HepG2 (cell line): ENCODE data around the gene TNFSF13. TPM values are rescaled to one million over a fixed set of nuclear protein-coding genes. Genes with fewer than 3 reads are reported as not detected.
A peak's percentile ranks its signal among the peaks of the same experiment; 100 is the strongest.

Experiments
- ATAC-seq: fragments of 200-7000 bp; cut with Tn5 transposase; 3 replicates; pipeline ENCODE4 v1.9.1; 2020; ENCODE audit warnings: mild to moderate bottlenecking, moderate library complexity
- BruUV-seq: library from RNA; stranded (reverse); fragments of 400-500 nt; replicated peaks from 2 replicates; lab custom pipeline; 2021; lab: Mats Ljungman, UMichigan
- CTCF ChIA-PET: fragments of 300-600 bp; formaldehyde crosslinking; extraction: SDS; loops from one replicate; lab custom pipeline; 2021; ENCODE audit warnings: low total read pairs, inconsistent platforms, low intra/inter-chr PET ratio; lab: Yijun Ruan, JAX
- POLR2A ChIA-PET: fragments of 350-600 bp; sonication (Branson Sonifier 250); formaldehyde crosslinking; loops from one replicate; lab custom pipeline; 2020; ENCODE audit warnings: antibody characterized with exemption, inconsistent platforms; lab: Yijun Ruan, JAX
- DNase-seq: peaks from one replicate; pipeline ENCODE4 v3.0.0-alpha.2; 2015; ENCODE audit warnings: low spot score
- FAIRE-seq: peaks from 3 replicates; lab custom pipeline; 2011; peaks lifted over from hg19 to GRCh38; lab: Jason Lieb, UNC
- H2AFZ ChIP-seq: one replicate; pipeline ENCODE4 v1.6.1; 2011; ENCODE audit warnings: low read length, inconsistent platforms
- H3K27ac ChIP-seq: fragments of 300-600 bp; 3 replicates; pipeline ENCODE4 v1.8.0; 2011; ENCODE audit warnings: mixed run types, mild to moderate bottlenecking, mixed read lengths, low read length, inconsistent platforms; ENCODE audit not compliant: insufficient read depth; ENCODE audit errors: extremely low read length
- H3K27me3 ChIP-seq, 2 experiments: fragments of 200-600 bp in 1 of 2; 2 replicates in 1 of 2; 3 replicates in 1 of 2; pipeline versions ENCODE4 v1.6.0 to v1.8.0; 2011; ENCODE audit warnings: low read length in 2 of 2, mild to moderate bottlenecking in 2 of 2, moderate library complexity in 2 of 2, inconsistent platforms in 1 of 2; ENCODE audit not compliant: insufficient read depth in 2 of 2, control insufficient read depth in 1 of 2
- H3K36me3 ChIP-seq, 2 experiments: fragments of 200-600 bp in 1 of 2; replicated peaks in 1 of 2; 2 replicates in 1 of 2; 3 replicates in 1 of 2; pipeline versions ENCODE4 v1.5.1 to v1.8.0; 2011; ENCODE audit warnings: low read length in 2 of 2, inconsistent platforms in 1 of 2; ENCODE audit not compliant: insufficient read depth in 2 of 2, control insufficient read depth in 1 of 2
- H3K4me1 ChIP-seq: 2 replicates; pipeline ENCODE4 v1.5.1; 2012; ENCODE audit warnings: low read length, inconsistent platforms; ENCODE audit not compliant: insufficient read depth
- H3K4me2 ChIP-seq: 2 replicates; pipeline ENCODE4 v1.6.0; 2011; ENCODE audit warnings: low read depth, low read length, inconsistent platforms
- H3K4me3 ChIP-seq, 3 experiments: fragments of 200-600 bp in 1 of 3; sonication (generic), shearing (Covaris generic) in 1 of 3; replicated peaks in 1 of 3; 2 replicates each; pipeline ENCODE4 v1.5.1; 2011 to 2016; ENCODE audit warnings: low read length in 3 of 3, inconsistent platforms in 2 of 3, low read depth in 2 of 3, mild to moderate bottlenecking in 2 of 3, control low read depth in 1 of 3, mixed read lengths in 1 of 3; ENCODE audit not compliant: insufficient read depth in 1 of 3
- H3K79me2 ChIP-seq: one replicate; pipeline ENCODE4 v1.6.1; 2011; ENCODE audit warnings: low read length, inconsistent platforms; ENCODE audit not compliant: insufficient read depth
- H3K9ac ChIP-seq: 2 replicates; pipeline ENCODE4 v1.6.0; 2011; ENCODE audit warnings: mild to moderate bottlenecking, low read depth, low read length, inconsistent platforms; ENCODE audit not compliant: insufficient read depth
- H3K9me3 ChIP-seq: 2 replicates; pipeline ENCODE4 v1.5.1; 2012; ENCODE audit warnings: mild to moderate bottlenecking, low read length
- H4K20me1 ChIP-seq: 2 replicates; pipeline ENCODE4 v1.6.0; 2011; ENCODE audit warnings: inconsistent platforms, mild to moderate bottlenecking, low read length, moderate library complexity; ENCODE audit not compliant: insufficient read depth
- AGO2 ChIP-seq: fragments of 200-400 bp; formaldehyde crosslinking; optimal IDR thresholded peaks from 2 replicates; pipeline ENCODE3; 2017; ENCODE audit warnings: mild to moderate bottlenecking, low read depth, low read length, moderate library complexity
- DPF2 ChIP-seq: sonication (generic); formaldehyde crosslinking; IDR thresholded peaks from 2 replicates; pipeline ENCODE4 v1.4.0; 2020; ENCODE audit warnings: mild to moderate bottlenecking, low read depth, missing genetic modification reagents, borderline replicate concordance
- GTF2F1 ChIP-seq: fragments of 150-350 bp; IDR thresholded peaks from 2 replicates; pipeline ENCODE4 v1.6.1; 2014; ENCODE audit warnings: low read length
- KDM4B ChIP-seq: sonication (generic); formaldehyde crosslinking; IDR thresholded peaks from 2 replicates; pipeline ENCODE4 v1.4.0; 2020; ENCODE audit warnings: missing genetic modification reagents
- SP4 ChIP-seq: sonication (generic); formaldehyde crosslinking; IDR thresholded peaks from 2 replicates; pipeline ENCODE4 v1.8.1; 2023; ENCODE audit warnings: mild to moderate bottlenecking, missing genetic modification reagents
- ZZZ3 ChIP-seq: sonication (generic); formaldehyde crosslinking; IDR thresholded peaks from 2 replicates; pipeline ENCODE4 v1.4.0; 2020; ENCODE audit warnings: missing genetic modification reagents, mild to moderate bottlenecking, borderline replicate concordance
- WGBS: methylation state at CpG from one replicate; pipeline ENCODE4 v1.1.6; 2017; ENCODE audit warnings: low lambda C conversion rate; 5-methylcytosine and 5-hydroxymethylcytosine counted together
- in situ Hi-C: cut with HindIII; loops from 2 replicates; pipeline ENCODE4 v1.10.0; 2017; ENCODE audit warnings: low pct_unique_long_range_greater_than_20kb; ENCODE audit not compliant: extremely low pct_ligation_motif_present
- intact Hi-C: fragments of 100-400 bp; cut with micrococcal nuclease; formaldehyde crosslinking; loops from one replicate; pipeline ENCODE4 v1.10.0; 2022; ENCODE audit not compliant: unreplicated experiment
- polyA plus RNA-seq, 8 experiments: library from polyadenylated mRNA; depleted of rRNA in 3 of 8; stranded (reverse) in 7 of 8; unstranded in 1 of 8; fragments of >200 nt; fragmentation: Illumina TruSeq in 4 of 8; extraction: Trizol in 4 of 8; gene quantifications; 2 replicates each; pipeline versions ENCODE4 v1.2.1 to v1.2.3, GENCODE V29; 2011 to 2016; ENCODE audit warnings: low read depth in 4 of 8, missing spikeins in 1 of 8, mixed read lengths in 1 of 8; ENCODE audit not compliant: insufficient read depth in 1 of 8
- total RNA-seq, 5 experiments: library from RNA; depleted of rRNA; stranded (reverse); fragments of >200 nt; fragmentation: Illumina TruSeq; extraction: Trizol; gene quantifications; 2 replicates each; pipeline ENCODE4 v1.2.3, GENCODE V29; 2016; ENCODE audit warnings: low read depth in 1 of 5
- TF ChIP-seq, protein P1 (sequence below): sonication (generic); formaldehyde crosslinking; IDR thresholded peaks from 2 replicates; pipeline ENCODE4 v1.4.0; 2020; ENCODE audit warnings: missing genetic modification reagents
- TF ChIP-seq, protein P2 (sequence below): sonication (generic); formaldehyde crosslinking; conservative IDR thresholded peaks from 2 replicates; pipeline ENCODE4 v1.8.0; 2022; ENCODE audit warnings: missing genetic modification reagents

Gene TNFSF13
- total and polyA plus RNA-seq, 2 of the 13 experiments (the other 11 are each of a cell fraction or from before 2014, with no cell fraction given): 2.5 to 3.3 TPM

GRCh38 chr17:7512105-7512504 is 46.4 kb upstream of the TNFSF13 start:
- no peak for FAIRE-seq
- no peaks in the 10 kb centered on the region for H3K9me3 ChIP-seq
- peaks cover 34 to 62% of the 10 kb centered on the region in 2 experiments for H3K36me3 ChIP-seq
- ChIA-PET POLR2A (no interaction called here), CTCF (no interaction called here)
- TF ChIP-seq DPF2 (CRISPR knock-in tag) (no peak), AGO2 (peak; percentile 67)
- TF ChIP-seq, protein P1, sequence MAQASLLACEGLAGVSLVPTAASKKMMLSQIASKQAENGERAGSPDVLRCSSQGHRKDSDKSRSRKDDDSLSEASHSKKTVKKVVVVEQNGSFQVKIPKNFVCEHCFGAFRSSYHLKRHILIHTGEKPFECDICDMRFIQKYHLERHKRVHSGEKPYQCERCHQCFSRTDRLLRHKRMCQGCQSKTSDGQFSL (CRISPR knock-in tag): 0 out of 2 replicates have a peak, but pooled peaks have one; percentile 27
- H2AFZ ChIP-seq: no peak overlapping the region
- in situ Hi-C loops: loop anchor here (5.0 kb wide), 1 partner anchor 45 kb away; the partner anchor contains the start of gene TNFSF13
- no peak; the same call in 2 of the 3 replicates for ATAC-seq
- H3K4me1 ChIP-seq: peaks cover 5% of the 10 kb centered on the region
- no peak overlapping the region for H3K4me2 ChIP-seq
- H3K4me3 ChIP-seq: no peak overlapping the region
- H3K9ac ChIP-seq: no peak overlapping the region
- H3K27ac ChIP-seq: no peak overlapping the region
- no peaks in the 10 kb centered on the region for H3K79me2 ChIP-seq
- BruUV-seq: no TSS peak
- no peak for DNase-seq
- intact Hi-C loops: no loop called here
- no peaks in the 10 kb centered on the region for H3K27me3 ChIP-seq
- 97% methylated on average over 9 of the region's 15 CpGs for WGBS
- H4K20me1 ChIP-seq: no peaks in the 10 kb centered on the region

DNA sequence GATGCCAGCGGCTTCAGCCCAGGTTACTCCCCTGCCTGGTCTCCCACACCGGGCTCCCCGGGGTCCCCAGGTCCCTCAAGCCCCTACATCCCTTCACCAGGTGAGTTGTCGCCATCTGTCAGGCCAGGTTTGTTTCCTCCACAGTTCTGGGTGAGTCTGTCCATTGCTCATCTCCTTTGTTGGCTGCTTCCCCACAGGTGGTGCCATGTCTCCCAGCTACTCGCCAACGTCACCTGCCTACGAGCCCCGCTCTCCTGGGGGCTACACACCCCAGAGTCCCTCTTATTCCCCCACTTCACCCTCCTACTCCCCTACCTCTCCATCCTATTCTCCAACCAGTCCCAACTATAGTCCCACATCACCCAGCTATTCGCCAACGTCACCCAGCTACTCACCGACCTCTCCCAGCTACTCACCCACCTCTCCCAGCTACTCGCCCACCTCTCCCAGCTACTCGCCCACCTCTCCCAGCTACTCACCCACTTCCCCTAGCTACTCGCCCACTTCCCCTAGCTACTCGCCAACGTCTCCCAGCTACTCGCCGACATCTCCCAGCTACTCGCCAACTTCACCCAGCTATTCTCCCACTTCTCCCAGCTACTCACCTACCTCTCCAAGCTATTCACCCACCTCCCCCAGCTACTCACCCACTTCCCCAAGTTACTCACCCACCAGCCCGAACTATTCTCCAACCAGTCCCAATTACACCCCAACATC is 45.6 kb upstream of the TNFSF13 start:
- H3K9ac ChIP-seq: no peak overlapping the region
- ATAC-seq (no peak), DNase-seq (no peak), FAIRE-seq (no peak)
- H3K4me3 ChIP-seq: no peak overlapping the region
- H3K36me3 ChIP-seq: peaks cover 33 to 57% of the 10 kb centered on the region in 2 experiments
- POLR2A ChIA-PET: interaction anchor here (3.5 kb wide), 1 partner anchor 48 kb away, joined by 24 read pairs; the partner anchor contains the start of gene SENP3
- in situ Hi-C loops: loop anchor here (5.0 kb wide), 1 partner anchor 44 kb away; the partner anchor contains the start of gene TNFSF13
- BruUV-seq: no TSS peak
- H3K27ac ChIP-seq: no peak overlapping the region
- no peaks in the 10 kb centered on the region for H3K27me3 ChIP-seq
- TF ChIP-seq KDM4B (CRISPR knock-in tag) (no peak), GTF2F1 (no peak), SP4 (CRISPR knock-in tag) (no peak), ZZZ3 (CRISPR knock-in tag) (no peak)
- TF ChIP-seq, protein P2, sequence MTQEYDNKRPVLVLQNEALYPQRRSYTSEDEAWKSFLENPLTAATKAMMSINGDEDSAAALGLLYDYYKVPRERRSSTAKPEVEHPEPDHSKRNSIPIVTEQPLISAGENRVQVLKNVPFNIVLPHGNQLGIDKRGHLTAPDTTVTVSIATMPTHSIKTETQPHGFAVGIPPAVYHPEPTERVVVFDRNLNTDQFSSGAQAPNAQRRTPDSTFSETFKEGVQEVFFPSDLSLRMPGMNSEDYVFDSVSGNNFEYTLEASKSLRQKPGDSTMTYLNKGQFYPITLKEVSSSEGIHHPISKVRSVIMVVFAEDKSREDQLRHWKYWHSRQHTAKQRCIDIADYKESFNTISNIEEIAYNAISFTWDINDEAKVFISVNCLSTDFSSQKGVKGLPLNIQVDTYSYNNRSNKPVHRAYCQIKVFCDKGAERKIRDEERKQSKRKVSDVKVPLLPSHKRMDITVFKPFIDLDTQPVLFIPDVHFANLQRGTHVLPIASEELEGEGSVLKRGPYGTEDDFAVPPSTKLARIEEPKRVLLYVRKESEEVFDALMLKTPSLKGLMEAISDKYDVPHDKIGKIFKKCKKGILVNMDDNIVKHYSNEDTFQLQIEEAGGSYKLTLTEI (CRISPR knock-in tag): no peak
- intact Hi-C loops: no loop called here
- no peaks in the 10 kb centered on the region for H3K79me2 ChIP-seq
- 95% methylated on average over 19 of the region's 20 CpGs for WGBS
- no peaks in the 10 kb centered on the region for H3K9me3 ChIP-seq
- no peak overlapping the region for H2AFZ ChIP-seq
- no peak overlapping the region for H3K4me2 ChIP-seq
- H4K20me1 ChIP-seq: no peaks in the 10 kb centered on the region
- peaks cover 5% of the 10 kb centered on the region for H3K4me1 ChIP-seq
- CTCF ChIA-PET: interaction anchor here (3.6 kb wide), 1 partner anchor 48 kb away, joined by 43 read pairs; the partner anchor contains the start of gene SENP3
